B cell (primary cell): ENCODE measurements around the gene EIPR1. TPM values are rescaled to one million over a fixed set of nuclear protein-coding genes. Genes with fewer than 3 reads are reported as not detected.

Experiments
- ATAC-seq: fragments of 200-7000 bp; cut with Tn5 transposase; one replicate; pipeline ENCODE4 v1.10.0; 2021; ENCODE audit warnings: low read depth, mild to moderate bottlenecking, moderate number of reproducible peaks, moderate library complexity
- CTCF ChIA-PET: fragments of 350-600 bp; sonication (Branson Sonifier 250); formaldehyde crosslinking; loops from one replicate; lab custom pipeline; 2021; ENCODE audit warnings: antibody characterized with exemption, inconsistent platforms; lab: Charles Lee
- POLR2A ChIA-PET: fragments of 350-600 bp; sonication (Branson Sonifier 250); formaldehyde crosslinking; loops from one replicate; lab custom pipeline; 2021; ENCODE audit warnings: antibody characterized with exemption; lab: Charles Lee
- DNase-seq: peaks from one replicate; pipeline ENCODE4 v3.0.0; 2013
- H2AFZ ChIP-seq: 2 replicates; pipeline ENCODE4 v1.6.1; 2012; ENCODE audit warnings: mild to moderate bottlenecking, low read depth, low read length; ENCODE audit not compliant: insufficient read depth, poor library complexity, severe bottlenecking
- H3K27ac ChIP-seq, 2 donors: 1 replicate in 1 of 2; 2 replicates in 1 of 2; pipeline ENCODE4 v1.5.1; 2012 to 2013; ENCODE audit warnings: low read length in 2 of 2, mild to moderate bottlenecking in 2 of 2, moderate library complexity in 1 of 2
- H3K27me3 ChIP-seq, 4 experiments: fragments of 200-600 bp in 1 of 4; sonication (generic) in 1 of 4; replicated peaks in 1 of 4; 1 replicate in 2 of 4; 2 replicates in 2 of 4; pipeline versions ENCODE4 v1.6.1 to v1.7.0; 2013 to 2016; ENCODE audit warnings: low read length in 3 of 4, mild to moderate bottlenecking in 2 of 4, mixed read lengths in 1 of 4, moderate library complexity in 1 of 4; ENCODE audit not compliant: insufficient read depth in 4 of 4, control insufficient read depth in 3 of 4; ENCODE audit errors: control extremely low read depth in 1 of 4
- H3K36me3 ChIP-seq, 2 experiments: replicated peaks in 1 of 2; 1 replicate in 1 of 2; 2 replicates in 1 of 2; pipeline versions ENCODE4 v1.6.1 to v1.7.1; 2013; ENCODE audit warnings: low read length in 1 of 2; ENCODE audit not compliant: insufficient read depth in 2 of 2, control insufficient read depth in 1 of 2; ENCODE audit errors: control extremely low read depth in 1 of 2, extremely low read depth in 1 of 2
- H3K4me1 ChIP-seq, 2 donors: fragments of 200-600 bp in 1 of 2; sonication (generic) in 1 of 2; 1 replicate in 1 of 2; 2 replicates in 1 of 2; pipeline versions ENCODE4 v1.5.1 to v1.6.1; 2013 to 2017; ENCODE audit warnings: low read length in 2 of 2; ENCODE audit not compliant: control insufficient read depth in 2 of 2, insufficient read depth in 2 of 2
- H3K4me2 ChIP-seq: replicated peaks from 2 replicates; pipeline ENCODE3; 2012; ENCODE audit warnings: mild to moderate bottlenecking, low read depth, low read length; ENCODE audit not compliant: poor library complexity, severe bottlenecking
- H3K4me3 ChIP-seq, 5 experiments: fragments of 200-600 bp in 1 of 5; sonication (generic) in 1 of 5; 1 replicate in 3 of 5; 2 replicates in 2 of 5; pipeline versions ENCODE4 v1.5.1 to v1.7.0; 2011 to 2016; ENCODE audit warnings: low read length in 4 of 5, mild to moderate bottlenecking in 4 of 5, low read depth in 2 of 5, control low read depth in 1 of 5, moderate library complexity in 1 of 5; ENCODE audit not compliant: insufficient read depth in 1 of 5; ENCODE audit errors: control extremely low read depth in 1 of 5, extremely low read depth in 1 of 5
- H3K79me2 ChIP-seq: fragments of 200-600 bp; sonication (generic); one replicate; pipeline ENCODE4 v1.6.0; 2016; ENCODE audit warnings: low read length; ENCODE audit not compliant: control insufficient read depth, insufficient read depth
- H3K9ac ChIP-seq: fragments of 200-600 bp; sonication (generic); 2 replicates; pipeline ENCODE4 v1.6.1; 2017; ENCODE audit warnings: mild to moderate bottlenecking, low read length, moderate library complexity
- H3K9me3 ChIP-seq, 3 donors: one replicate each; pipeline versions ENCODE4 v1.6.1 to v1.7.1; 2013; ENCODE audit warnings: low read length in 2 of 3; ENCODE audit not compliant: control insufficient read depth in 2 of 3, insufficient read depth in 1 of 3; ENCODE audit errors: control extremely low read depth in 1 of 3
- H4K20me1 ChIP-seq: 2 replicates; pipeline ENCODE4 v1.6.0; 2012; ENCODE audit warnings: mild to moderate bottlenecking, low read length; ENCODE audit not compliant: insufficient read depth, control insufficient read depth, poor library complexity, severe bottlenecking
- H3K27ac Mint-ChIP-seq: one replicate; pipeline ENCODE4 v1.8.0; 2021; ENCODE audit warnings: mixed read lengths
- H3K27me3 Mint-ChIP-seq: one replicate; pipeline ENCODE4 v1.8.0; 2021; ENCODE audit warnings: mixed read lengths
- H3K4me1 Mint-ChIP-seq: one replicate; pipeline ENCODE4 v1.8.0; 2021; ENCODE audit warnings: mixed read lengths
- H3K4me3 Mint-ChIP-seq: one replicate; pipeline ENCODE4 v1.8.0; 2021; ENCODE audit warnings: mixed read lengths
- H3K9me3 Mint-ChIP-seq: one replicate; pipeline ENCODE4 v1.8.0; 2022; ENCODE audit warnings: mixed read lengths; ENCODE audit not compliant: insufficient read depth
- EZH2 ChIP-seq: IDR thresholded peaks from 2 replicates; pipeline ENCODE4 v1.6.1; 2012; ENCODE audit warnings: borderline replicate concordance, low read depth, mild to moderate bottlenecking, moderate library complexity, low read length; ENCODE audit not compliant: insufficient read depth, poor library complexity, severe bottlenecking
- whole genome bisulfite sequencing: methylation state at CpG from one replicate; pipeline ENCODE4 v1.1.5; 2013; ENCODE audit warnings: missing lambda C conversion rate; ENCODE audit not compliant: insufficient coverage; 5-methylcytosine and 5-hydroxymethylcytosine counted together
- intact Hi-C: fragments of 100-400 bp; cut with micrococcal nuclease; formaldehyde crosslinking; loops from one replicate; pipeline ENCODE4 v1.10.0; 2022
- polyA plus RNA-seq: library from polyadenylated mRNA; depleted of rRNA; stranded (reverse); fragments of >200 nt; gene quantifications from 2 replicates; pipeline ENCODE4 v1.2.3, GENCODE V29; 2012
- total RNA-seq, 2 donors: library from RNA; stranded (reverse); fragments of 120-200 nt in 1 of 2; gene quantifications; 1 replicate in 1 of 2; 2 replicates in 1 of 2; pipeline versions ENCODE4 v1.2.3 to v1.2.4, GENCODE V29; 2013 to 2022
- TF ChIP-seq, protein P1 (sequence below): fragments of 200-600 bp; IDR thresholded peaks from one replicate; pipeline ENCODE4 v1.8.0; 2022; ENCODE audit warnings: antibody characterized with exemption, mild to moderate bottlenecking

Gene EIPR1
- total and polyA plus RNA-seq, 2 donors (not counting 1 experiment from before 2014, with no cell fraction given): 31.8 to 37.0 TPM

DNA sequence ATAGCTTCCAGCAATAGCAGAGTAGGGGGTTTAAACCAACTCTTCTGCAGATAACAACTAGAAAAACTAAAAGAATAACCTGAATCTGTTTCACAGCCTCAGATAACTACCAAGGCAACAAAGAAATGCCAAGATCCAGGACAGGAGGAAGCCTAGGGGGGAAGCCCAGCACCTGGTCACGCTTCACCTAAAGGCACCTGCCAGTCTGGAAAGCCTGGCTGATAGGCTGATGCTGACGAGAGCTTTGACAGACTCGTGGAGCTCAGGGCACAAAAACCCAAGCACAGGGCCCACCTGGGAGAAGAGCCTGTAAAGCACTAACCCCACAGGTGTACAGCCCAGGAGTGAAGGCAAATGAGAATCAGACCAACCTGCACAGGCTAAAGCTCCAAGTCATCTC lies 22.6 kb downstream of the EIPR1 start:
- no peak overlapping the region for H2AFZ ChIP-seq
- Mint-ChIP-seq H3K4me1 (peaks cover 25% of the 10 kb centered on the region), H3K4me3 (no peak overlapping the region), H3K27me3 (no peaks in the 10 kb centered on the region), H3K9me3 (peaks cover 7% of the 10 kb centered on the region), H3K27ac (no peak overlapping the region)
- H3K9ac ChIP-seq: no peak overlapping the region
- no peaks in the 10 kb centered on the region for H3K27me3 ChIP-seq
- H3K4me2 ChIP-seq: no peak overlapping the region
- H3K9me3 ChIP-seq: peaks cover 1 to 10% (median 6%) of the 10 kb centered on the region in 3 donors
- TF ChIP-seq, protein P1, sequence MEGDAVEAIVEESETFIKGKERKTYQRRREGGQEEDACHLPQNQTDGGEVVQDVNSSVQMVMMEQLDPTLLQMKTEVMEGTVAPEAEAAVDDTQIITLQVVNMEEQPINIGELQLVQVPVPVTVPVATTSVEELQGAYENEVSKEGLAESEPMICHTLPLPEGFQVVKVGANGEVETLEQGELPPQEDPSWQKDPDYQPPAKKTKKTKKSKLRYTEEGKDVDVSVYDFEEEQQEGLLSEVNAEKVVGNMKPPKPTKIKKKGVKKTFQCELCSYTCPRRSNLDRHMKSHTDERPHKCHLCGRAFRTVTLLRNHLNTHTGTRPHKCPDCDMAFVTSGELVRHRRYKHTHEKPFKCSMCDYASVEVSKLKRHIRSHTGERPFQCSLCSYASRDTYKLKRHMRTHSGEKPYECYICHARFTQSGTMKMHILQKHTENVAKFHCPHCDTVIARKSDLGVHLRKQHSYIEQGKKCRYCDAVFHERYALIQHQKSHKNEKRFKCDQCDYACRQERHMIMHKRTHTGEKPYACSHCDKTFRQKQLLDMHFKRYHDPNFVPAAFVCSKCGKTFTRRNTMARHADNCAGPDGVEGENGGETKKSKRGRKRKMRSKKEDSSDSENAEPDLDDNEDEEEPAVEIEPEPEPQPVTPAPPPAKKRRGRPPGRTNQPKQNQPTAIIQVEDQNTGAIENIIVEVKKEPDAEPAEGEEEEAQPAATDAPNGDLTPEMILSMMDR: no peak
- no peak for TF ChIP-seq EZH2
- peaks cover 3 to 22% of the 10 kb centered on the region in 2 experiments for H3K36me3 ChIP-seq
- DNase-seq: no peak
- H3K27ac ChIP-seq: no peak overlapping the region
- intact Hi-C loops: no loop called here
- peaks cover 40% of the 10 kb centered on the region for H3K79me2 ChIP-seq
- no peak overlapping the region for H3K4me3 ChIP-seq
- peaks cover 7% of the 10 kb centered on the region for H4K20me1 ChIP-seq
- no peak for ATAC-seq
- POLR2A ChIA-PET: no interaction called here
- CTCF ChIA-PET: no interaction called here
- WGBS: 97% methylated on average over 3 of the region's 3 CpGs
- H3K4me1 ChIP-seq: peaks cover 12 to 17% of the 10 kb centered on the region in 2 donors

GRCh38 chr2:3349211-3349693 lies 28.4 kb downstream of the EIPR1 start:
- Mint-ChIP-seq H3K4me1 (no peaks in the 10 kb centered on the region), H3K27ac (no peak overlapping the region), H3K9me3 (peaks cover 7% of the 10 kb centered on the region), H3K4me3 (no peak overlapping the region), H3K27me3 (no peaks in the 10 kb centered on the region)
- H3K4me3 ChIP-seq: no peak overlapping the region
- peaks cover 16% of the 10 kb centered on the region for H3K79me2 ChIP-seq
- CTCF ChIA-PET: no interaction called here
- intact Hi-C loops: no loop called here
- no peaks in the 10 kb centered on the region for H3K27me3 ChIP-seq
- ATAC-seq (no peak), DNase-seq (no peak)
- TF ChIP-seq, protein P1: no peak
- TF ChIP-seq EZH2: no peak
- no peaks in the 10 kb centered on the region for H4K20me1 ChIP-seq
- H2AFZ ChIP-seq: no peak overlapping the region
- H3K9me3 ChIP-seq: peaks cover 1 to 17% (median 6%) of the 10 kb centered on the region in 3 donors
- H3K9ac ChIP-seq: no peak overlapping the region
- peaks cover 3 to 30% of the 10 kb centered on the region in 2 experiments for H3K36me3 ChIP-seq
- 96% methylated on average over 12 of the region's 13 CpGs for WGBS
- H3K4me2 ChIP-seq: no peak overlapping the region
- H3K27ac ChIP-seq: no peak overlapping the region
- H3K4me1 ChIP-seq: no peaks in the 10 kb centered on the region
- POLR2A ChIA-PET: no interaction called here
